ENCODE data around the gene PHF23. TPM values are rescaled to one million over a fixed set of nuclear protein-coding genes. Genes with fewer than 3 reads are reported as not detected.
A peak's percentile ranks its signal among the peaks of the same experiment; 100 is the strongest.

PHF23 gene
- total RNA-seq, 1 experiment from 2014 or later = 110 TPM

- Histone ChIP-seq H3K14ac (ENCODE audit: insufficient read depth, low read length) (0 out of 2 replicates have a peak overlapping the region, but pooled peaks have one; percentile 0), H4K20me1 (ENCODE audit: control insufficient read depth, insufficient read depth, insufficient read length) (no peaks in the 10 kb centered on the region), H2AFZ (ENCODE audit: low read length) (no peak overlapping the region), H4K91ac (ENCODE audit: insufficient read length, low read depth, low read length) (no peak overlapping the region), H3K23ac (ENCODE audit: insufficient read length, low read depth, low read length) (no peak overlapping the region), H3K79me2 (ENCODE audit: insufficient read depth, low read length) (no peaks in the 10 kb centered on the region), H2BK5ac (ENCODE audit: insufficient read length, low read length) (no peak overlapping the region), H3K18ac (ENCODE audit: insufficient read length, low read depth, low read length) (peak overlapping the region; percentile 3), H3K9me3 (ENCODE audit: control insufficient read depth, low read depth, low read length) (no peaks in the 10 kb centered on the region), H2BK120ac (ENCODE audit: low read depth, low read length, poor library complexity, severe bottlenecking) (no peak overlapping the region), H3T11ph (ENCODE audit: low read length) (no peak overlapping the region), H3K4ac (ENCODE audit: low read depth, low read length) (no peak overlapping the region; the same call in 1 of the 2 replicates), H3K4me1 (ENCODE audit: insufficient read depth, low read length) (peaks cover 9% of the 10 kb centered on the region; the same call in 1 of the 2 replicates), H3K4me2 (ENCODE audit: insufficient read depth, insufficient read length, low read length) (peak overlapping the region; percentile 63), H3K27ac (ENCODE audit: insufficient read length, low read depth, low read length) (no peak overlapping the region), H3K23me2 (ENCODE audit: insufficient read length, low read depth, low read length, poor library complexity, severe bottlenecking) (peaks cover 5% of the 10 kb centered on the region), H2BK15ac (ENCODE audit: low read depth, low read length) (no peak overlapping the region), H3K27me3 (ENCODE audit: insufficient read depth, low read length) (no peaks in the 10 kb centered on the region), H4K5ac (ENCODE audit: insufficient read length, low read depth, low read length) (no peak overlapping the region), H3K79me1 (ENCODE audit: insufficient read depth, low read depth, low read length, poor library complexity, severe bottlenecking) (no peaks in the 10 kb centered on the region), H2AK5ac (ENCODE audit: insufficient read length, low read length) (no peak overlapping the region), H2BK20ac (ENCODE audit: low read depth, low read length, poor library complexity, severe bottlenecking) (no peak overlapping the region), H3K9ac (ENCODE audit: extremely low read depth, insufficient read length, low read length) (no peak overlapping the region), H4K8ac (replicated peaks; ENCODE audit: insufficient read length, low read depth, low read length) (no peak overlapping the region), H2BK12ac (ENCODE audit: insufficient read length, low read depth, low read length) (no peak overlapping the region), H3K56ac (ENCODE audit: insufficient read length, low read depth, low read length) (no peak overlapping the region)
- no peaks in the 10 kb centered on the region; the same call in none of the 2 replicates for H3K27me3 Mint-ChIP-seq (ENCODE audit: low read depth)
- WGBS (ENCODE audit: extremely low coverage, insufficient read length, low lambda C conversion rate) = no CpG with 5 or more reads among the region's 15 CpGs
- H3K27ac Mint-ChIP-seq = peak overlapping the region; percentile 34 to 97 (median 70); a peak in 4 of 7 replicates
- no peaks in the 10 kb centered on the region for H3K9me3 Mint-ChIP-seq
- peaks cover 28 to 43% of the 10 kb centered on the region in 2 experiments for H3K4me1 Mint-ChIP-seq
- H3K36me3 Mint-ChIP-seq (ENCODE audit: insufficient read depth in 1 of 3, low read depth in 3 of 3) = peaks cover 22 to 38% (median 30%) of the 10 kb centered on the region in 3 experiments
- TF ChIP-seq CTCF (conservative IDR thresholded peaks at IDR 0.05) = no peak
- H3K4me3 Mint-ChIP-seq = peak overlapping the region; percentile 66 to 83
- DNase-seq = no peak
Measured at GRCh38 chr17:7204336-7204735, 34.9 kb downstream of the PHF23 start.
